Measurements from ENCODE around the gene PLCB3. TPM values are rescaled to one million over a fixed set of nuclear protein-coding genes. Genes with fewer than 3 reads are reported as not detected.

The PLCB3 gene
- total and polyA plus RNA-seq, 2 of the 13 experiments (the other 11 are each of a cell fraction or from before 2014, with no cell fraction given) = 7.5 to 13.8 TPM

DNA sequence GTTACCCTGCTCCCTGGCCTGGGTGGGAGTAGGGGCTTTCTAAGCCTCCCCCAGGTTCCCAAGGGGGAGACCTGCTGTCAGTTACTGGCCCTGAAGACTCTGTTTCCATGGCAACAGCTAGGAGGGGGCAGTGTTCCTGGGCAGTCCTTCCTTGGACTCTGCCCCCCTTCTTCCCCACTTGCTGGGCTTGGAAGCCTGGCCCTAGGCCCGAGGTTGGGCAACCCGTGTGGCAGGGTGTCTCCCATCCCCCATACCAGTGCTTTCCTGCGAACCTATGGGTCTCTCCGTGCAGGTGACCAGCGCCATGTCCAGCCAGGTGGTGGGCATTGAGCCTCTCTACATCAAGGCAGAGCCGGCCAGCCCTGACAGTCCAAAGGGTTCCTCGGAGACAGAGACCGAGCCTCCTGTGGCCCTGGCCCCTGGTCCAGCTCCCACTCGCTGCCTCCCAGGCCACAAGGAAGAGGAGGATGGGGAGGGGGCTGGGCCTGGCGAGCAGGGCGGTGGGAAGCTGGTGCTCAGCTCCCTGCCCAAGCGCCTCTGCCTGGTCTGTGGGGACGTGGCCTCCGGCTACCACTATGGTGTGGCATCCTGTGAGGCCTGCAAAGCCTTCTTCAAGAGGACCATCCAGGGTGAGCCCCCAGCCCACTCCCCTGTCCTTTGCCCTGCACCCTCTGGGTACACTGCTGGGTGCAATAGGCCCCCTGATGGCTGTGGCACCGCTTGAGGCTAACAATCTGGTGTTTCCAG, 55.7 kb downstream of the PLCB3 start:
- Histone ChIP-seq H3K9ac (ENCODE audit: insufficient read depth, low read depth, low read length) (peak overlapping the region; percentile 81), H2AFZ (ENCODE audit: low read length) (no peak overlapping the region), H3K9me3 (ENCODE audit: low read length) (no peaks in the 10 kb centered on the region), H3K79me2 (ENCODE audit: insufficient read depth, low read length) (peaks cover 15% of the 10 kb centered on the region), H3K4me3 (replicated peaks in 1 of 3; ENCODE audit: insufficient read depth in 1 of 3, low read depth in 2 of 3, low read length in 3 of 3) (peak overlapping the region; percentile 66 to 85 (median 68)), H3K36me3 (replicated peaks in 1 of 2; ENCODE audit: control insufficient read depth in 1 of 2, insufficient read depth in 2 of 2, low read length in 2 of 2) (no peaks in the 10 kb centered on the region), H3K4me1 (ENCODE audit: insufficient read depth, low read length) (peaks cover 61% of the 10 kb centered on the region), H3K27ac (ENCODE audit: extremely low read length, insufficient read depth, low read length) (peak overlapping the region; percentile 82), H3K4me2 (ENCODE audit: low read depth, low read length) (peak overlapping the region; percentile 97), H3K27me3 (ENCODE audit: control insufficient read depth in 1 of 2, insufficient read depth in 2 of 2, low read length in 2 of 2) (no peaks in the 10 kb centered on the region; a peak in 1 of 5 replicates), H4K20me1 (ENCODE audit: insufficient read depth, low read length) (no peaks in the 10 kb centered on the region)
- ChIA-PET CTCF (ENCODE audit: low intra/inter-chr PET ratio, low total read pairs) (interaction anchor here (1.2 kb wide), 1 partner anchor 48 kb away, joined by 3 read pairs; no protein-coding TSS in a partner anchor), POLR2A (interaction anchor here (1.3 to 5.5 kb wide), 3 partner anchors 10 to 81 kb away, joined by 4 to 103 read pairs (median 13); partner anchors contain the start of genes NUDT22, PRDX5, TRMT112 and TRPT1)
- FAIRE-seq (peak; percentile 55), DNase-seq (ENCODE audit: low spot score) (peak; percentile 60), ATAC-seq (peak; percentile 3)
- BruUV-seq (replicated peaks) = no TSS peak
- intact Hi-C loops (cut with micrococcal nuclease; ENCODE audit: unreplicated experiment) = loop anchor here (10.0 kb wide), 1 partner anchor 122 kb away; the partner anchor contains the start of gene STIP1
- in situ Hi-C loops (cut with HindIII; ENCODE audit: extremely low pct_ligation_motif_present, low pct_unique_long_range_greater_than_20kb) = no loop called here
- 29% methylated on average over 1 of the region's 15 CpGs for WGBS (ENCODE audit: low lambda C conversion rate)
- no peak for TF ChIP-seq NCOR1 (IDR thresholded peaks at IDR 0.05; ENCODE audit: borderline replicate concordance, low read length)
- TF ChIP-seq NR2F6 (IDR thresholded peaks at IDR 0.05) = no peak
- 0 out of 2 replicates have a peak, but pooled peaks have one; percentile 28 for TF ChIP-seq NR2F6 (CRISPR knock-in tag; IDR thresholded peaks at IDR 0.05)
- TF ChIP-seq HNRNPUL1 (IDR thresholded peaks at IDR 0.05; ENCODE audit: low read depth, low read length) = no peak
- TF ChIP-seq, protein P1, sequence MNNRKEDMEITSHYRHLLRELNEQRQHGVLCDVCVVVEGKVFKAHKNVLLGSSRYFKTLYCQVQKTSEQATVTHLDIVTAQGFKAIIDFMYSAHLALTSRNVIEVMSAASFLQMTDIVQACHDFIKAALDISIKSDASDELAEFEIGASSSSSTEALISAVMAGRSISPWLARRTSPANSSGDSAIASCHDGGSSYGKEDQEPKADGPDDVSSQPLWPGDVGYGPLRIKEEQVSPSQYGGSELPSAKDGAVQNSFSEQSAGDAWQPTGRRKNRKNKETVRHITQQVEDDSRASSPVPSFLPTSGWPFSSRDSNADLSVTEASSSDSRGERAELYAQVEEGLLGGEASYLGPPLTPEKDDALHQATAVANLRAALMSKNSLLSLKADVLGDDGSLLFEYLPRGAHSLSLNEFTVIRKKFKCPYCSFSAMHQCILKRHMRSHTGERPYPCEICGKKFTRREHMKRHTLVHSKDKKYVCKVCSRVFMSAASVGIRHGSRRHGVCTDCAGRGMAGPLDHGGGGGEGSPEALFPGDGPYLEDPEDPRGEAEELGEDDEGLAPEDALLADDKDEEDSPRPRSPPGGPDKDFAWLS (CRISPR knock-in tag; IDR thresholded peaks at IDR 0.05; ENCODE audit: borderline replicate concordance) = 0 out of 2 replicates have a peak, but pooled peaks have one; percentile 16
- no peak for TF ChIP-seq ZNF605 (CRISPR knock-in tag; IDR thresholded peaks at IDR 0.05)
- peak; percentile 68; the same call in 1 of the 2 replicates for TF ChIP-seq HNF4G (IDR thresholded peaks at IDR 0.05; ENCODE audit: borderline replicate concordance, low read depth, low read length)
- TF ChIP-seq HNF4G (CRISPR knock-in tag; IDR thresholded peaks at IDR 0.05; ENCODE audit: borderline replicate concordance, low read depth) = no peak; the same call in 1 of the 2 replicates
- no peak for TF ChIP-seq KAT2B (IDR thresholded peaks at IDR 0.05; ENCODE audit: borderline replicate concordance, low read depth, low read length)
- TF ChIP-seq, protein P2, sequence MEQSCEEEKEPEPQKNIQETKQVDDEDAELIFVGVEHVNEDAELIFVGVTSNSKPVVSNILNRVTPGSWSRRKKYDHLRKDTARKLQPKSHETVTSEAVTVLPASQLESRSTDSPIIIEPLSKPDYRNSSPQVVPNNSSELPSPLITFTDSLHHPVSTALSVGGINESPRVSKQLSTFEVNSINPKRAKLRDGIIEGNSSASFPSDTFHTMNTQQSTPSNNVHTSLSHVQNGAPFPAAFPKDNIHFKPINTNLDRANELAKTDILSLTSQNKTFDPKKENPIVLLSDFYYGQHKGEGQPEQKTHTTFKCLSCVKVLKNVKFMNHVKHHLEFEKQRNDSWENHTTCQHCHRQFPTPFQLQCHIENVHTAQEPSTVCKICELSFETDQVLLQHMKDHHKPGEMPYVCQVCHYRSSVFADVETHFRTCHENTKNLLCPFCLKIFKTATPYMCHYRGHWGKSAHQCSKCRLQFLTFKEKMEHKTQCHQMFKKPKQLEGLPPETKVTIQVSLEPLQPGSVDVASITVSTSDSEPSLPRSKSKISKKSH (CRISPR knock-in tag; IDR thresholded peaks at IDR 0.05; ENCODE audit: borderline replicate concordance) = peak; percentile 50; the same call in 1 of the 2 replicates
- TF ChIP-seq RBFOX2 (IDR thresholded peaks at IDR 0.05; ENCODE audit: low read depth, low read length) = peak; percentile 60; the same call in 1 of the 2 replicates
- TF ChIP-seq ZNF431 (CRISPR knock-in tag; IDR thresholded peaks at IDR 0.05; ENCODE audit: borderline replicate concordance, low read depth) = 0 out of 2 replicates have a peak, but pooled peaks have one; percentile 18
- TF ChIP-seq, protein P3, sequence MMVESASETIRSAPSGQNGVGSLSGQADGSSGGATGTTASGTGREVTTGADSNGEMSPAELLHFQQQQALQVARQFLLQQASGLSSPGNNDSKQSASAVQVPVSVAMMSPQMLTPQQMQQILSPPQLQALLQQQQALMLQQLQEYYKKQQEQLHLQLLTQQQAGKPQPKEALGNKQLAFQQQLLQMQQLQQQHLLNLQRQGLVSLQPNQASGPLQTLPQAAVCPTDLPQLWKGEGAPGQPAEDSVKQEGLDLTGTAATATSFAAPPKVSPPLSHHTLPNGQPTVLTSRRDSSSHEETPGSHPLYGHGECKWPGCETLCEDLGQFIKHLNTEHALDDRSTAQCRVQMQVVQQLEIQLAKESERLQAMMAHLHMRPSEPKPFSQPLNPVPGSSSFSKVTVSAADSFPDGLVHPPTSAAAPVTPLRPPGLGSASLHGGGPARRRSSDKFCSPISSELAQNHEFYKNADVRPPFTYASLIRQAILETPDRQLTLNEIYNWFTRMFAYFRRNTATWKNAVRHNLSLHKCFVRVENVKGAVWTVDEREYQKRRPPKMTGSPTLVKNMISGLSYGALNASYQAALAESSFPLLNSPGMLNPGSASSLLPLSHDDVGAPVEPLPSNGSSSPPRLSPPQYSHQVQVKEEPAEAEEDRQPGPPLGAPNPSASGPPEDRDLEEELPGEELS (CRISPR knock-in tag; IDR thresholded peaks at IDR 0.05) = no peak
- peak; percentile 50 for TF ChIP-seq MED8 (CRISPR knock-in tag; IDR thresholded peaks at IDR 0.05; ENCODE audit: insufficient replicate concordance)
- peak; percentile 40; the same call in 1 of the 2 replicates for TF ChIP-seq SIN3A (IDR thresholded peaks at IDR 0.05; ENCODE audit: borderline replicate concordance, low read depth, low read length)
- peak; percentile 86 for TF ChIP-seq RFX3 (CRISPR knock-in tag; IDR thresholded peaks at IDR 0.05)
- TF ChIP-seq HIVEP1 (CRISPR knock-in tag; IDR thresholded peaks at IDR 0.05) = 0 out of 2 replicates have a peak, but pooled peaks have one; percentile 48
- TF ChIP-seq SKI (IDR thresholded peaks at IDR 0.05; ENCODE audit: partially characterized antibody) = peak; percentile 21
- TF ChIP-seq ZSCAN31 (CRISPR knock-in tag; IDR thresholded peaks at IDR 0.05; ENCODE audit: low read depth) = no peak
